Left cardiac atrium (tissue), 4 donors: Measurements from ENCODE around the gene ERC2. TPM values are rescaled to one million over a fixed set of nuclear protein-coding genes. Genes with fewer than 3 reads are reported as not detected.
A peak's percentile ranks its signal among the peaks of the same experiment; 100 is the strongest.

Source experiments
- ATAC-seq, 2 donors: fragments of 200-7000 bp; cut with Tn5 transposase; one replicate each; pipeline ENCODE4 v1.9.1; 2020; ENCODE audit warnings: mild to moderate bottlenecking in 2 of 2, moderate library complexity in 2 of 2
- DNase-seq: peaks from one replicate; pipeline ENCODE4 v3.0.0-alpha.2; 2020
- intact Hi-C, 2 donors: fragments of 100-400 bp; cut with DNase I; formaldehyde crosslinking; loops; one replicate each; pipeline versions ENCODE4 v1.14.1 to v1.15.1; 2022 to 2023
- total RNA-seq, 2 donors: library from RNA; stranded (reverse); fragmentation: NEBNext Ultra II Directional; extraction: Animal tissue kit (Norgen Biotek cat#: 25700); gene quantifications; one replicate each; pipeline ENCODE4 v1.2.1, GENCODE V29; 2021
- donor health status: DM: no; HTN: yes; CAD: no.
- donor health status: DM: no; HTN: yes; CAD: no; lungs with severe emphysema.
- donor health status: DM: yes; HTN: yes; CAD: no.
- donor health status: Dilated cardiomyopathy.

Gene ERC2
- total RNA-seq, 2 donors from 2014 or later, result 2.6 to 3.6 TPM

DNA sequence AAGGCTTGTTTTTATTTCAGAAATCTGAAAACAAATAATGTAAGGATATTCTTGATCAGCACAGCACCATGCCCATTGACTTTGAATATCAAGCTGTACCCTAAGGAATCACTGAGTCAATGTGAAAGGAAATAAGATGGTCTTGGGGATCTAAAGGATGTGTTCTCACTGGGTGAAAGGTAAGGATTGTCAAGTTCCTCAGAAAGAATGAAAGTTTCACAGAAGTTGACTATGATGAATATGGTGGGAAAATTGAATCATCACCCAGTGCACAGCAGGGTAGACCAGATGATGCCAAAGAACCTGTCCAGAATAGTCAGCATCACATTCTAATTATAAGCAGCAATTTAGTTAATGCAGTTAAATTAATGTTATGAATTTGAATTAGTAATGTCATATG lies 16.2 kb downstream of the ERC2 start:
- intact Hi-C loops, result no loop called here
- DNase-seq (no peak), ATAC-seq (no peak)

GRCh38 chr3:56443372-56443771 lies 24.9 kb downstream of the ERC2 start:
- ATAC-seq (no peak), DNase-seq (no peak)
- intact Hi-C loops, result loop anchor here in 1 of 2 donors (10.0 kb wide), 1 partner anchor 99 kb away; no protein-coding TSS in a partner anchor

GRCh38 chr3:56428667-56429066 lies 39.6 kb downstream of the ERC2 start:
- ATAC-seq (no peak), DNase-seq (no peak)
- intact Hi-C loops, result no loop called here

GRCh38 chr3:56424885-56425284 lies 43.4 kb downstream of the ERC2 start:
- ATAC-seq (no peak), DNase-seq (no peak)
- intact Hi-C loops, result no loop called here

- intact Hi-C loops, result no loop called here
- ATAC-seq (no peak), DNase-seq (no peak)
Measured at GRCh38 chr3:56424336-56424735, 43.9 kb downstream of the ERC2 start.

DNA sequence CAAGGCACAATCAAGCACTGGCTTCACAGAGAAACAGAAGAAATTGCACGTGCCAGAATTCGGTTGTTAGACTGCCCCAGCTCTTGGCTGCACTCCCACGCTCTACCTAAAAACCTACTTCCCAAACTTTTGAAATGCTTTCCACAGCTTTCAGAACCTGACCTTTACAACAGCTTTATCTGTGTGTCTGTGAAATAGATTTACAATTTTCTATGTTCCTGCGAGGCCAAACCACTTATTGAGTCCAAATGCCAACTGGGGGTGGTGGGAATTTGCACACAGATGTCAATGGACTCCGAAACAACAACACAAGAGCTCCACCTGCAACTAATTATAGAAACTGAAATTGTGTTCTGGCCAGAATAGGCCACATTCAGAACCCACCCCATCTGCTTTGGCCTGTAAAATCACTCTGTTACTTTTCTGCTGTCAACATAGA lies 44.6 kb downstream of the ERC2 start:
- intact Hi-C loops, result no loop called here
- no peak for ATAC-seq
- no peak for DNase-seq

DNA sequence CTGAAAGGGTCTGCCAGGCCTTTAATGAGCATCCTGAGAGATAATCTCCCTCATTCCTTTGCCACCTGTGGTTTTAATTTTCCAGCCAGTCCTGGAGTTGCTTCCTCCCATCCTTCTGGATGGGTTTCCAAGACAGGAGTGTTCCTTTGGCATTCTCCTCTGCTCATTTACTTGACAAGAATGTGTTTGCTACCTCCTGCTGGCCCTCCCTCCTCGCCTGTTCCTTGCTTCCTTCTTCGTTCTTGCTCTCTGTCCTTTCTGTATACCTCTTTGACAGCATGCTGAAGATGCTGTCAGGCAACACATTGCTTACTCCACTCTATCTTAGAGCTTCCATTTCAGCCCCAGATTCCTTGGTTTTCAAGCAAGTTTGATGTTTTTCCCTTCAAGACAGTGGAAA lies 46.0 kb downstream of the ERC2 start:
- intact Hi-C loops, result no loop called here
- DNase-seq (no peak), ATAC-seq (no peak)

DNA sequence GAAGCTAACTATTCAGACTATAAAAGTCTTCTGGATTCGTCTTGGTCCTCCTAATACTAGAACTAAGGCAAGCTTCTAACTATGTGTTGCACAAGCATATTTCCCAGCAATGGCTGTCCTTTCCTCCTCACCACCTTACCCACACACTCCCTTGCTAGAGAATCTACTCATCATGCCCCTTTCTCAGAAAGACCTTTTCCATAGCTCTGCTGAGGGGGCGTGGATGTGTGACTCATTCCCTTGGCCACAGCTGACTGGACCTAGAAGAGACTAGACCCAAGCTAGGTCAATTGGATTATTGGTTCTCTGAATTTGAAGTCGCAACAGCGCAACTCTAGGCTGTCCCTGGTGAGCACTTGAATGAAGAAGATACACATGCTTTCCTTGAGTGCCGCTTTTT lies 47.1 kb downstream of the ERC2 start:
- DNase-seq, result no peak
- intact Hi-C loops, result no loop called here
- ATAC-seq, result no peak

GRCh38 chr3:56415652-56416051 lies 52.6 kb downstream of the ERC2 start:
- ATAC-seq (peak in 1 of 2 donors; percentile 14), DNase-seq (no peak)
- intact Hi-C loops, result no loop called here

DNA sequence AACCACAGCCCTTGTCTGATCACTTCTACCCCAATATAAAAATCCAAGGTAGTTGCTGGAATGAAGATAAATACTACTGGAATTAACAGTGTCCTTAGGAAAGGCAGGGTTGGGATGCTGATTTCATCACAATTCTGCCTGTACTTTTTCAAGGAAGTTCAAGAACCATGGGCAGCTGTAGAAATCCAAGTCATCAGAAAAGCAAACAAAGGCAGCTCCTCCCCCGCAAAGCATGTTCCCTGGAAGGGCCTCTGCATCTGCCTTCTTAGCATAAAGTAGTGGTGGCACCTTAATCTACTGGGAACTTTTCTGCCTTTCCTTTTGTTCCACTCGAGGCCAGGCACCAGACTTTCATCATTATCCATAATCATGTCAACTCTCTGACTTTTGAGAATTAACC lies 54.4 kb downstream of the ERC2 start:
- ATAC-seq, result no peak
- no peak for DNase-seq
- intact Hi-C loops, result no loop called here

- no peak for DNase-seq
- no peak for ATAC-seq
- intact Hi-C loops, result no loop called here
Measured at GRCh38 chr3:56411166-56411565, 57.1 kb downstream of the ERC2 start.

- intact Hi-C loops, result no loop called here
- DNase-seq (no peak), ATAC-seq (no peak)
Measured at GRCh38 chr3:56410576-56410975, 57.7 kb downstream of the ERC2 start.

GRCh38 chr3:56409790-56410189 lies 58.5 kb downstream of the ERC2 start:
- no peak for DNase-seq
- ATAC-seq, result no peak
- intact Hi-C loops, result no loop called here

GRCh38 chr3:56408761-56409196 lies 59.5 kb downstream of the ERC2 start:
- no peak for DNase-seq
- ATAC-seq, result no peak
- intact Hi-C loops, result no loop called here

GRCh38 chr3:56406826-56407515 lies 61.3 kb downstream of the ERC2 start:
- intact Hi-C loops, result no loop called here
- DNase-seq, result no peak
- no peak for ATAC-seq

DNA sequence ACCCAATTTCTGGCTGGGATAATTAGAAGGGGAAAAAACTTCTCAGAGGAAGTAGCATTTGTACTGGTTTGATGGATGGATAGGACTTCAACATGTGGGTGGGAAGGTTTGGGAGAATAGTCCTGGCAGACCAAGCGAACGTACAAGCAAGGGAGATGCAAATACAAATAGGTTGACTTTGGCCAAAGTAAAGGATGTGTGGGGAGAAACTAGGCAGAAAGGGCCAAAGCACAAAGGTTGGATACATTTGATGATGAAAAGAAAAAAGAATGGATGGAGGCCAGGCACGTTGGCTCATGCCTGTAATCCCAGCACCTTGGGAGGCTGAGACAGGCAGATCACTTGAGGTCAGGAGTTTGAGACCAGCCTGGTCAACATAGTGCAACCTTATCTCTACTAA lies 63.4 kb downstream of the ERC2 start:
- DNase-seq (no peak), ATAC-seq (no peak)
- intact Hi-C loops, result no loop called here

DNA sequence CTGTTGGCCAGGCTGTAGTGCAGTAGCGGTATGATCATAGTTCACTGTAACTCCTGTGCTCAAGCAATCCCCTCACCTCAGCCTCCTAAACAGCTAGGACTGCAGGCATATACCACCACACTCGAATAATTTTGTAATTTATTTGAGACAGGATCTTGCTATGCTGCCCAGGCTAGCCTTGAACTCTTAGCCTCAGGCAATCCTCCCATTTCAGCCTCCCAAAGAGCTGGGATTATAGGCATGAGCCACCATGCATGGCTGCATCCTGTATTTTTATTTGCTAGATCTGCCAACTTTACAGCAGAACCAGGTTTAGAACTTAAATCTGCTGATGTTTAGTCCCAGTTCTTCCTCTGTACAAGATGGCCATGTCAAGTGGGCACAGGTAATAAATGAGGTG lies 69.6 kb downstream of the ERC2 start:
- DNase-seq, result no peak
- intact Hi-C loops, result no loop called here
- no peak for ATAC-seq

DNA sequence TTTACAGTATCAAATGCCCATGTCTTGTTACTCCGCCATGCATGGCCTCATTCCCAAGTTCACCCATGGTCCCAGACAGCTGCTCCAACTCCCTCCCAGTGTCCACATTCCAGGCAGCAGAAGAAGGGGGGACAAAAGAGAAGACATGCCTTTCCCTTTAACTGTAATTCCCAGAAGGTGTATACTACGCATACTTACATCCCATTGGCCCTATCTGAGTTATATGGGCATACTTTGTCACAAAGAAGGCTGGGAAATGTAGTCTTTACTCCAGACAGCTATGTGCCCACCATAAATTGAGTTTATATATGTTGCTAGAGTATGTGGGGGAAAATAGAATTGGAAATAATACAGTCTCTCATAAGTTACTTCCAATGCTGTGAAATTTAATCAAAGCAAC lies 70.5 kb downstream of the ERC2 start:
- ATAC-seq, result no peak

DNA sequence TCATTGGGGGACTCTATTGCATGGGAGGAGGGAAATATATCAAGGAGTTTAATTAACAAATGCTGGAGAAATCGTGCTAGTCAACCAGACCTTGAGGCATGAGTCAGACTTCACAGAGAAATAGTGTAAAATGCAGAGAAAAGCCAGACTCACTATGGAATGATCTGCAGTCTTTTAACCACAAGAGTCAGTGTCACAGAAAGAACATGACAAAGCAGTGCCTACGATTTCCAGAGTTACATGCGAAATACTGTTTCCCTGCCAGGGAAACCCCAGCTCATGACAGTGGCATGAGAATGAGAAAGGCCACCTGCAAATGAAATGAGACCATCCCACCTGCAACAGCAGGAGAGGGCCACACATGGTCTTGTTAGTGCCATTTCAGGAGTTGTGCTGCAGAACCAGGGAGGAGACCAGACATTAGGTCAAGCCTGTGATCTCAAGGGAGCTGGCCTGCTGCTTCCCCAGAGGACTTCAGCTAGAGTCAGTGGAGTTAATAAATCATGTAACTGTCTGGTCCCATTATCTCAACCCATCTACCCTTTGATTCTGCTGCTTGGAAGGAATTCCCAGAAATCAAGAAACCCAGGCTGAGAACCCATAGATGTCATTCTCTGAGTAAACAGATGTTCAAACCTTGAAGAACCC lies 79.0 kb downstream of the ERC2 start:
- no peak for ATAC-seq

More for the DNA sequence above, 70.5 kb downstream of the ERC2 start:
- no peak for DNase-seq
- intact Hi-C loops, result no loop called here

GRCh38 chr3:56383092-56383491 lies 85.2 kb downstream of the ERC2 start:
- DNase-seq (no peak), ATAC-seq (no peak)
- intact Hi-C loops, result no loop called here

More for the DNA sequence above, 79.0 kb downstream of the ERC2 start:
- DNase-seq, result no peak
- intact Hi-C loops, result no loop called here

GRCh38 chr3:56379723-56380287 lies 88.5 kb downstream of the ERC2 start:
- intact Hi-C loops, result no loop called here
- ATAC-seq, result no peak
- no peak for DNase-seq
